Transverse colon (tissue), 4 donors: Measurements from ENCODE around the gene DZIP3. TPM values are rescaled to one million over a fixed set of nuclear protein-coding genes. Genes with fewer than 3 reads are reported as not detected.

Source experiments
- DNase-seq: peaks from one replicate; pipeline ENCODE4 v3.0.0-alpha.2; 2019
- H3K27ac ChIP-seq, 4 donors: fragments of 200-600 bp; sonication (generic); 2 replicates each; pipeline ENCODE4 v1.5.1; 2016 to 2018; ENCODE audit warnings: inconsistent platforms in 4 of 4
- H3K27me3 ChIP-seq: fragments of 200-600 bp; sonication (generic); 2 replicates; pipeline ENCODE4 v1.5.1; 2017; ENCODE audit warnings: inconsistent platforms
- H3K36me3 ChIP-seq, 4 donors: fragments of 200-600 bp; sonication (generic); 2 replicates each; pipeline ENCODE4 v1.5.1; 2017 to 2019; ENCODE audit warnings: inconsistent platforms in 4 of 4
- H3K4me1 ChIP-seq, 4 donors: fragments of 200-600 bp; sonication (generic); 2 replicates each; pipeline ENCODE4 v1.5.1; 2017 to 2020; ENCODE audit warnings: inconsistent platforms in 4 of 4
- H3K4me3 ChIP-seq, 4 donors: fragments of 200-600 bp; sonication (generic); 1 replicate in 1 of 4; 2 replicates in 3 of 4; pipeline versions ENCODE4 v1.5.1 to v1.6.1; 2017 to 2019; ENCODE audit warnings: inconsistent platforms in 4 of 4
- H3K9me3 ChIP-seq, 2 donors: fragments of 200-600 bp; sonication (generic); 2 replicates each; pipeline ENCODE4 v1.5.1; 2017 to 2019; ENCODE audit warnings: inconsistent platforms in 2 of 2
- EP300 ChIP-seq: sonication (generic); formaldehyde crosslinking; IDR thresholded peaks from one replicate; pipeline ENCODE4 v1.6.1; 2017; ENCODE audit warnings: antibody characterized with exemption, low read depth
- POLR2A ChIP-seq: fragments of 450-650 bp; IDR thresholded peaks from one replicate; pipeline ENCODE4 v1.6.1; 2016; ENCODE audit warnings: antibody characterized with exemption, mild to moderate bottlenecking, moderate library complexity
- POLR2AphosphoS5 ChIP-seq, 3 donors: sonication (generic); formaldehyde crosslinking; IDR thresholded peaks; one replicate each; pipeline ENCODE4 v1.6.1; 2016; ENCODE audit warnings: antibody characterized with exemption in 3 of 3
- WGBS, 2 donors: methylation state at CpG; one replicate each; pipeline ENCODE4 v1.1.5; 2018; ENCODE audit warnings: low coverage in 1 of 2; 5-methylcytosine and 5-hydroxymethylcytosine counted together
- in situ Hi-C, 4 donors: fragments of 200-750 bp; cut with MboI; loops; one replicate each; pipeline versions ENCODE4 v1.15.0 to v1.15.1; 2017; ENCODE audit warnings: low sequenced_read_pairs in 3 of 4, low pct_ligation_motif_present in 1 of 4, low pct_unique_long_range_greater_than_20kb in 1 of 4
- intact Hi-C: fragments of 100-400 bp; cut with DNase I; formaldehyde crosslinking; loops from one replicate; pipeline ENCODE4 v1.15.1; 2023; ENCODE audit warnings: low total_unique reads
- small RNA-seq, 4 donors: library from RNA; depleted of rRNA; stranded (forward); fragments of <200 nt; gene quantifications; one replicate each; pipeline ENCODE3, GENCODE V24; 2016
- total RNA-seq, 4 donors: library from RNA; depleted of rRNA; stranded (reverse); fragments of >200 nt; gene quantifications; one replicate each; pipeline ENCODE4 v1.1.0, GENCODE V29; 2016
- TF ChIP-seq, protein P1 (sequence below), 5 experiments: fragments of 200-600 bp in 3 of 5; fragments of 450-650 bp in 2 of 5; sonication (generic) in 3 of 5; IDR thresholded peaks; 1 replicate in 2 of 5; 2 replicates in 3 of 5; pipeline ENCODE4 v1.5.1; 2016 to 2017; ENCODE audit warnings: antibody characterized with exemption in 5 of 5, inconsistent platforms in 3 of 5, mild to moderate bottlenecking in 2 of 5, moderate library complexity in 1 of 5

DZIP3 gene
- total RNA-seq, 4 donors from 2014 or later: 1.5 to 7.4 (median 4.1) TPM

DNA sequence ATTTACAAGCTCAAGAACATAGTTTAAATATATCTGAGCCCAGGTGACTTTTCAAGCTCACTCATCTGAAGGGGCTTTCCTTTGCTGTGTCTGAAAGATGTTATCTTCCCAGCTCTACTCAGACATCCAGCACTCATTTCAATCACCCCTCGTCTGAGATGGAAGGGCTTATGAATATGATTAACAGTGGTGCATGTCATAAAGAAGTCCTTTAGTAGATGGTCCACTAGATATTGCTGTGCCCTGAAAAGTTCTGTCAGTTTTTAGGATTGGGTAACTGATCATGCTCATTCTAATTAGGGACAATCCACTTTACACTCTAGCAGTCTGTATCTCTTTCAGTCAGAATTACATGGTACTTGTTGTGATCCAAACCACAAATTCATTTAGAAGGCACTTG lies 139.4 kb downstream of the DZIP3 start:
- Histone ChIP-seq H3K27me3 (no peaks in the 10 kb centered on the region), H3K27ac (no peak overlapping the region), H3K4me1 (no peaks in the 10 kb centered on the region), H3K4me3 (no peak overlapping the region), H3K36me3 (no peaks in the 10 kb centered on the region), H3K9me3 (no peaks in the 10 kb centered on the region)
- intact Hi-C loops (no loop called here), in situ Hi-C loops (no loop called here)
- TF ChIP-seq EP300 (no peak), POLR2A (no peak), POLR2AphosphoS5 (IDR thresholded peaks at IDR 0.05) (no peak)
- TF ChIP-seq, protein P1, sequence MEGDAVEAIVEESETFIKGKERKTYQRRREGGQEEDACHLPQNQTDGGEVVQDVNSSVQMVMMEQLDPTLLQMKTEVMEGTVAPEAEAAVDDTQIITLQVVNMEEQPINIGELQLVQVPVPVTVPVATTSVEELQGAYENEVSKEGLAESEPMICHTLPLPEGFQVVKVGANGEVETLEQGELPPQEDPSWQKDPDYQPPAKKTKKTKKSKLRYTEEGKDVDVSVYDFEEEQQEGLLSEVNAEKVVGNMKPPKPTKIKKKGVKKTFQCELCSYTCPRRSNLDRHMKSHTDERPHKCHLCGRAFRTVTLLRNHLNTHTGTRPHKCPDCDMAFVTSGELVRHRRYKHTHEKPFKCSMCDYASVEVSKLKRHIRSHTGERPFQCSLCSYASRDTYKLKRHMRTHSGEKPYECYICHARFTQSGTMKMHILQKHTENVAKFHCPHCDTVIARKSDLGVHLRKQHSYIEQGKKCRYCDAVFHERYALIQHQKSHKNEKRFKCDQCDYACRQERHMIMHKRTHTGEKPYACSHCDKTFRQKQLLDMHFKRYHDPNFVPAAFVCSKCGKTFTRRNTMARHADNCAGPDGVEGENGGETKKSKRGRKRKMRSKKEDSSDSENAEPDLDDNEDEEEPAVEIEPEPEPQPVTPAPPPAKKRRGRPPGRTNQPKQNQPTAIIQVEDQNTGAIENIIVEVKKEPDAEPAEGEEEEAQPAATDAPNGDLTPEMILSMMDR (IDR thresholded peaks at IDR 0.05): no peak
- DNase-seq: no peak
- WGBS, 2 donors: 43 to 77% methylated on average over 1 of the region's 1 CpG

DNA sequence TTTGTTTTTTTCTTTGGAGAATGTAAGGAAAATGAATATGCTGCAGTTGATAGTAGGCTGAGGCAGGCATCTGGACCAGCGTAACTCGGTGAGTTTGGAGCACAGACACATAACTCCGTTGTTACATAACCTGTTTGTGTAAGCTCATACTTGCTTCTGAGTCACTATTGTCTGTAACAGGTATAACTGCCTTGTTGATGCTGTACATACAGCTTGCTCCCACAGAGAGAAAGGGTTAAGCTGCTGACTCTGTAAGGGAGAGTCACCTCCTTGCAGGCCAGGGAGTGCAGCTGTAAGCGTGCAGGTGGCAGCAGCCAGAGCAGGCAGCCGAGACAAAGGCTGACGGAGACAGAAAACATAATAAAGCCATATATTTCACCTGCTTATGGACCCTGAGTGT lies 147.3 kb downstream of the DZIP3 start:
- in situ Hi-C loops: no loop called here

DNA sequence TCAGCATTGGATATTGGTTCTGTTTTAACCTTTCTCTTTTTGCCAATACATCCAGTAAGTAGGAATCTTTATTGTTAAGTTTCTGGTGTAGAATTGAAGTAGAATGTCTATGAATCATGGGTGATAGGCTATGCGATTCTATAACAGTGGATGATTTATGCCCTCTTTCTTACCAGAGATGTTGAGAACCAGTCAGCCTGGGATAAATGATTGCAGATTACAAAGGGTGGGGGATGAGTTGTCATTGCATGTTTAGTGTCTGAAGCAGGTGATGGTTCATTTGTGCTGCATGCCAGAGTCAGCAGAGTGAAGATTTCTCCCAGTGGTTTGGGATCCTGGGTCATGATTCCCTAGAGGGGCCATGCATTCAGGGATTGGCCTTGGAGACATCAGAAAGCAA lies 153.4 kb downstream of the DZIP3 start:
- WGBS, 2 donors: 88 to 100% methylated on average over 1 of the region's 1 CpG
- in situ Hi-C loops (no loop called here), intact Hi-C loops (no loop called here)
- no peak overlapping the region for H3K4me3 ChIP-seq
- H3K27me3 ChIP-seq: no peaks in the 10 kb centered on the region
- DNase-seq: no peak
- H3K27ac ChIP-seq: no peak overlapping the region
- H3K9me3 ChIP-seq: no peaks in the 10 kb centered on the region
- no peaks in the 10 kb centered on the region for H3K36me3 ChIP-seq
- no peaks in the 10 kb centered on the region for H3K4me1 ChIP-seq
- TF ChIP-seq POLR2AphosphoS5 (IDR thresholded peaks at IDR 0.05) (no peak), POLR2A (no peak), EP300 (no peak)
- TF ChIP-seq, protein P1 (IDR thresholded peaks at IDR 0.05): no peak

More for the DNA sequence above, 147.3 kb downstream of the DZIP3 start:
- Histone ChIP-seq H3K27ac (no peak overlapping the region), H3K27me3 (no peaks in the 10 kb centered on the region), H3K36me3 (no peaks in the 10 kb centered on the region), H3K9me3 (no peaks in the 10 kb centered on the region), H3K4me1 (peaks cover 0 to 3% (median 0%) of the 10 kb centered on the region in 4 donors), H3K4me3 (no peak overlapping the region)
- WGBS, 2 donors: 88 to 94% methylated on average over 3 to 6 of the region's 6 CpGs
- TF ChIP-seq, protein P1 (IDR thresholded peaks at IDR 0.05): no peak
- no peak for TF ChIP-seq EP300
- no peak for TF ChIP-seq POLR2A
- no peak for DNase-seq
- intact Hi-C loops: no loop called here

Small RNAs within 50 kb of the gene (small RNA-seq; reads per million reads assigned to genes)
- gene AC092185.1 (0 reads per million in 4 donors), gene RF00156 (0 reads per million in 4 donors)

Other genes starting within 250 kb of the DZIP3 start
- under 1 TPM in 2 of 4 donors, not detected in 2; 0.16 to 0.41 TPM for gene MYH15, start 79.1 kb upstream of the DZIP3 start, total RNA-seq
- 1 to 10 TPM in 3 of 4 donors, under 1 TPM in 1; 0.40 to 3.2 (median 2.0) TPM for gene CIP2A, start 284 bp upstream of the DZIP3 start, total RNA-seq
- gene RETNLB, start 167.7 kb downstream of the DZIP3 start, total RNA-seq: 10 to 100 TPM in 2 of 4 donors, 1 to 10 TPM in 1, not detected in 1; 3.3 to 62.7 (median 14.2) TPM
- gene TRAT1, start 233.1 kb downstream of the DZIP3 start, total RNA-seq: 1 to 10 TPM in 2 of 4 donors, under 1 TPM in 1, not detected in 1; 0.41 to 2.2 (median 1.1) TPM